Stimulated activated CD4-positive, alpha-beta T cell treated with anti-CD3 and anti-CD28 coated beads, TNF-alpha, amount 100 ng/mL, for 24 hours (primary cell): ENCODE measurements around the gene ITPRIPL1.
"Not testable (repeated sequence)": the region's sequence is repeated elsewhere in the genome, so short reads cannot be mapped to it uniquely, and the experiment has no call there.

Experiments used
- DNase-seq, 3 experiments: peaks; one replicate each; pipeline ENCODE4 v3.0.0-alpha.2; 2020; ENCODE audit warnings: low read depth in 3 of 3

The ITPRIPL1 gene, protein sequence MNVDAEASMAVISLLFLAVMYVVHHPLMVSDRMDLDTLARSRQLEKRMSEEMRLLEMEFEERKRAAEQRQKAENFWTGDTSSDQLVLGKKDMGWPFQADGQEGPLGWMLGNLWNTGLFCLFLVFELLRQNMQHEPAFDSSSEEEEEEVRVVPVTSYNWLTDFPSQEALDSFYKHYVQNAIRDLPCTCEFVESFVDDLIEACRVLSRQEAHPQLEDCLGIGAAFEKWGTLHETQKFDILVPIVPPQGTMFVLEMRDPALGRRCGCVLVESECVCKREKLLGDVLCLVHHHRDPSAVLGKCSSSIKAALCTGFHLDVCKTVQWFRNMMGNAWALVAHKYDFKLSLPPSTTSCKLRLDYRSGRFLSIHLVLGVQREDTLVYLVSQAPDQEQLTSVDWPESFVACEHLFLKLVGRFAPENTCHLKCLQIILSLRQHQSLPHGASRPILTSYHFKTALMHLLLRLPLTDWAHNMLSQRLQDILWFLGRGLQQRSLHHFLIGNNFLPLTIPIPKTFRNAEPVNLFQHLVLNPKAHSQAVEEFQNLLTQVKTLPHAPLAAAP

GRCh38 chr2:96325041-96325883 is at the start of gene ITPRIPL1:
TSS of gene ITPRIPL1 (plus strand) at chr2:96325317. CDS start at chr2:96325840, 523 bp downstream.
- DNase-seq, result peak in 2 of 3 experiments; percentile 23 to 54

DNA sequence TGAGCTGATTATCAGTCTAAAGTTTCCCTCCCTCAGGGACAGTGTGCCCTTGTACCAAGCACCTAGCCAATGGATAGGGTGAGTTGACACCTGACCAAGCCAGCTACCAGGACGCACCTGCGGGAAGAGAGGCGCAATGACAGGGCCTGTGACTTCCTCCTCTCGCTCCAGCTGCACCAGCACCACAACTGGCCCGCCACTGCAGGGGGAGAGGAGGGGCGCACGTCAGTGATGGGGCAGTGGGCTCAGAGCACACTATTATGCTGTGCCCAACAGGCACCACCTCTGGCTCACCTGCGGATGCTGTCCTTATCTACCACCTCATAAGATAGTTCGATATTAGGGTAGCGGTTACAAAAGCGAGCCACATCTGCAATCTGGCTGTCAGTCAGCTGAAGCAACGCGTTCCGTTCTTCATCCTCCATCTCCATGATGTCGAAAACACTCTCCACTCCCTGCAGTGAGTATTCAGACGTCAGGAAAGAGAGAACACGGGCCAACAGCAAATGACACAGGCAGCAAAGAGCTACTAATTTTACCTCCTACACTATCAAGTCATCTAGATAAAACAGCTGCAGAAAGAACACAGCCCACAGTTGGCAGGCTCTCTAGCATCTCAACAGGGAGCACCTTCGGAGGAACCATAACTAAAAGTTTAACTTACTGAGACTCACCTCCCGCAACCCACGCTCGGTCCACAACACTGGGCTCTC is 48.2 kb upstream of the ITPRIPL1 start:
- no peak for DNase-seq

- no peak for DNase-seq
Measured at GRCh38 chr2:96287273-96287856, 37.8 kb upstream of the ITPRIPL1 start.

DNA sequence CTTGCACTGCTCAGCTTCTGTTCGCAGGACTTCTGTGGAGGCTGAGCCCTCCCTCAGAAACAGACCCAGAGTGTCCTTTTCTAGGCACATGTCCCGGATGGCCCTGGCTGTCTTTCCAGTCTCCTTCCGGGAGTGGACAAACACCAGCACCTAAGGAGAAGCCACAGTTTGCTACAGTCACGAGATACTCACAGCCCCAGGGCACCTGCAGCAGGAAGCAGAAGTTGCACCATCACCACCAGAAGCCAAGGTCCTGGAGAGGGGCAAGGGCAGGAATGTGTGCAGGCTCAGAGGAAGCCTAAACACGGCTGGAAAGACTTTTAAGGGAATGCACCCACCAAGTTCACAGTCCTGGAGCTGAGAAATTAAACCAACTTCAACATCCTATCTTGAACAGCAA is 33.4 kb upstream of the ITPRIPL1 start:
- no peak for DNase-seq

DNA sequence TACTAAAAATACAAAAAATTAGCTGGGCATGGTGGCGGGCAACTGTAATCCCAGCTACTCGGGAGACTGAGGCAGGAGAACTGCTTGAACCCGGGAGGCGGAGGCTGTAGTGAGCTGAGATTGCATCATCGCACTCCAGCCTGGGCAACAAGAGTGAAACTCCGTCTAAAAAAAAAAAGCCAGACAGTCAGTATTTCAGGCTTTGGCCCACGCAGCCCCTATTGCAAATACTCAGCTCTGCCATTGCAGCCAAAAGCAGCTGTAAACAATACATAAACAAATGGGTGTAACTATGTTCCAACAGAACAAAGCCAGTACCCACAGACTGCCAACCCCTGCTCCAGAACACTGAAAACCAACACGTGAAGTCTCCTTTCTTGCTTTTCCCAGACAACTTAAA is 30.8 kb upstream of the ITPRIPL1 start:
- not testable (repeated sequence) for DNase-seq

DNA sequence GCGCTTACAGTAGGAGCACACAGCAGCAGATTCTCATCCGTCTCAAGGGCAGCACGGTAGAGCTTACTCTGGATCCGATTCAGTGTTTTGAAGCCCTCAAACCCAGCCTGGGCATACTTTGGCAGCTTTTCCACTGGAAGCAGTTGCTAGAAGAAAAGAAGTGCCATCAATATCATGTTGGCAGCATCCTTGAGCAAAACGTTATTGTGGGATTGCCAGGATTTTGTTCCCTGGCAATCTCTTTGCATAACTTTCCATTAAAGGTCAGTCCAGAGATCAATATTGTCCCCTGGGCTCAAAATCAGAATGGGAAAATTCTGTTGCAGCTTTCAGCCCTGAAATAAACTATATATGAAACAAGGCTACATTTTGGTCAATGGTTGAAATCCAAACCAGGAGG is 28.2 kb upstream of the ITPRIPL1 start:
- no peak for DNase-seq

DNA sequence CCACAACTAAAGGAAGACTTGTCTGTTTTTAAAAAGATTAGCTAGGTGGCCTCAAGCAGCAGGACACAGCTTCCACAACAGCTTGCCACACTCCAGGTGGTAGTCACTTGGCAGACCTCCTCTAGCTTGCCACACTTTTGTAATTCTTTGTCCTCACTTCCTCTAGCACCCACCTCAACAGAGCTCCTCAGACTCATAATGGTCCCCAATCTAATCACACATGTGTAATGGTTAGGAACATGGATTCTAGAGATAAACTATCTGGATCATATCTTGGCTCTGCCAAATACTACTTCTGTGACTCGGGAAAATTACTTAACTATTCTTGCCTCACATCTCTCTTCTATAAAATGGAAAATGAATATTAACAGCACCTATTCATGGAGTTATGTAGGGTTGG is 23.3 kb upstream of the ITPRIPL1 start:
- DNase-seq, result no peak

DNA sequence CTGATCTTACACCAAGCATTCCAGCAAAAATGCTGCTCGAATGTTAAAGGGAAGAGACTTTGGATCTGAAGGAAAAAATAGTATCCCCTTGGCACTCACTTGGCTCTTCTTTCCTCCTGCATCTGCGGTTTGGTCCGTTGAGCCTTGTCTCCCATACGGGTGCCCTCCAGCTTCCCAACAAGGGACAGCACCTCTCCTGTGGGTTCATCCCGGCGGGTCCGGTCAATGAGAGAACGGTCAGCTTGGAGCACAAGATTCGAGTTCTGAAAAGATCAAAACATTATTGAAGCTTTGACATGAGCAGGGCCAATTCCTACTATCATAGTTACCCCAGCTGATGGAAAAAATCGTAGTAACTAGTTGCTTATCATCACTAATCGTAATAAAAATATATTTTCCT is 20.5 kb upstream of the ITPRIPL1 start:
- DNase-seq, result no peak

GRCh38 chr2:96305091-96305978 is 19.8 kb upstream of the ITPRIPL1 start, which contains the start of gene SNRNP200:
TSS of gene SNRNP200 (minus strand) at chr2:96305546. CDS start at chr2:96305437, 109 bp downstream.
- peak; percentile 79 to 92 (median 86) for DNase-seq

GRCh38 chr2:96305979-96306308 is 19.2 kb upstream of the ITPRIPL1 start:
- DNase-seq, result no peak

GRCh38 chr2:96306370-96306769 is 18.7 kb upstream of the ITPRIPL1 start:
- no peak for DNase-seq

GRCh38 chr2:96308248-96308647 is 16.9 kb upstream of the ITPRIPL1 start:
- no peak for DNase-seq

DNA sequence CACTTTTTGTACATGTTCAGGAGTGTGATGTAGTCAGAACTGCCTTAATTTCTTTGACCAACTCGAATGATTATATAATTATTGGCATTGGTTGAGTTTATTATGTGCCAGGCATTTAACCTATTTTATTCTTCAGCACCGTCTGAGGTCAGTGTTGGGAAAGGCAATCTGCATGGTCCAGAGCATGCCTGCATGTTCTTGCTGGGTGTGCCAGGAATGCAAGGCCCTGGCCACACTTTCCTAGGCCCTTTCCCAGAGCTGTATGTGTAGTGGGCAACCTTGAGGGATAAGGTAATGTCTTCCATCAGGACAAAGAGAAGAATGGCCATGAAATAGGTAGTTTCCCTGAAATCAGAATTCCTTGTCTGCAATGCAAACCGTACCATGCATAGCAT is 10.1 kb upstream of the ITPRIPL1 start:
- DNase-seq, result no peak

DNA sequence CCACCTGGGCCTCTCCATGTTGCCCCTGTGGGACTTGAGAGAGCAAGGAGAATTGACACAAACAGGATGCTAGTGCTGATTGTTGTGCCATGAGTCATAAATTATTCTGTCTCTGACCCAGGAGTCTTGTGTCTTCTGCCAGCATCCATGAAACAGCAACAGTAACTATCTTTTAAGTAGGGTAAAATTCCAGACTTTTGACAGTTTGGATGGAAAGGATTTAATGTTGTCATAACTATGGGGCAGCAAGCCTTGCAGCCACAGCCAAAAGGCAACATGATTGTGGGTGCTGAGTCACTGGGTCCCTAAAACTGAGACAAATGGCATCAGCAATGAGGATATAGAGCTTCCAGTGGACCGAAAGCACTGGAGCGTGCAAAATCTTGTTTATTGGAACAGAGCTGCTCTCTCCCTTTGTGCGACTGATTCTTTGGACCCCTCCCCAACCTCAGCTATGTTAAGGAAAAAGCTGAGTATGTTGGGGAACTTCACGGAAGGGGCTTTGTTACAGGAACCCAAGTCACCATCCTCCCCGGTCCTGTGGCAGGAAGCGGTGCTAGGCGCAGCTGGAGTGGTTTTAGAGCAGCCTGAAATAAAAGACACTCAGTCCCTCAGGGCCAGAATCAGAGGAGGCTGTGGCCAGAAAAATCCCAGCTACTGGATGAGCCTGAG is 9.6 kb upstream of the ITPRIPL1 start:
- no peak for DNase-seq

GRCh38 chr2:96316999-96317398 is 8.1 kb upstream of the ITPRIPL1 start:
- no peak for DNase-seq

- DNase-seq, result no peak
Measured at GRCh38 chr2:96317584-96317997, 7.5 kb upstream of the ITPRIPL1 start.

- no peak for DNase-seq
Measured at GRCh38 chr2:96318723-96319122, 6.4 kb upstream of the ITPRIPL1 start.

- DNase-seq, result no peak
Measured at GRCh38 chr2:96319396-96319795, 5.7 kb upstream of the ITPRIPL1 start.

DNA sequence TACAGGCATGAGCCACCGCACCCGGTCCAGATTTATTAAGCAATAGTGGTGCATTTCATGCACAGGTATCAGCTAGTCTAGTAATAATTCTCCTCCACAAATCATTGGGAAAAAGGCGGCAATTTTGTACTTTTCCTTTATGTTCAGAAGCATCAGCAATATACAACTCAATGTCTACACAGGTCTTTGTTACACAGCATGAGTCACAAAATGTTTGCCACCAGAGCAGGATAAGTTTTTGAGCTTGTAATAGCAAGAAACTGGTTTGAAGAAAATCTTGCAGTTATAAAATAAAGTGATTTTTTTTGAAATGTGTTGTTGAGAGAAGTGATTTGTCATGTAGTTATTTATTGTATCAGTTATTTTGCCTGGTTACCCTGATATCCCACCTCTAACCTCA is 4.8 kb upstream of the ITPRIPL1 start:
- no peak for DNase-seq
